Fibroblast of lung (primary cell): ENCODE measurements around the gene SDCBP2. TPM values are rescaled to one million over a fixed set of nuclear protein-coding genes. Genes with fewer than 3 reads are reported as not detected.
A peak's percentile ranks its signal among the peaks of the same experiment; 100 is the strongest.

Source experiments
- DNase-seq, 2 donors: peaks; one replicate each; pipeline versions ENCODE4 v3.0.0 to v3.0.0-alpha.2; 2010; ENCODE audit warnings: low read depth in 2 of 2
- H2AFZ ChIP-seq: 2 replicates; pipeline ENCODE4 v1.5.1; 2012; ENCODE audit warnings: low read length, control low read depth, inconsistent platforms
- H3K27ac ChIP-seq: 2 replicates; pipeline ENCODE4 v1.5.1; 2011; ENCODE audit warnings: low read length, control low read depth; ENCODE audit not compliant: insufficient read depth
- H3K27me3 ChIP-seq: 2 replicates; pipeline ENCODE4 v1.5.1; 2011; ENCODE audit warnings: mild to moderate bottlenecking, low read length; ENCODE audit not compliant: control insufficient read depth, insufficient read depth
- H3K36me3 ChIP-seq: 2 replicates; pipeline ENCODE4 v1.5.1; 2011; ENCODE audit warnings: low read length; ENCODE audit not compliant: control insufficient read depth, insufficient read depth
- H3K4me1 ChIP-seq: 2 replicates; pipeline ENCODE4 v1.5.1; 2011; ENCODE audit warnings: low read length; ENCODE audit not compliant: control insufficient read depth, insufficient read depth; ENCODE audit errors: extremely low read depth
- H3K4me2 ChIP-seq: 2 replicates; pipeline ENCODE4 v1.5.1; 2011; ENCODE audit warnings: low read length, control low read depth; ENCODE audit not compliant: insufficient read depth; ENCODE audit errors: extremely low read depth
- H3K4me3 ChIP-seq, 4 experiments: fragments of 200-600 bp in 1 of 4; sonication (generic) in 1 of 4; replicated peaks in 1 of 4; 2 replicates each; pipeline ENCODE4 v1.5.1; 2011 to 2016; ENCODE audit warnings: low read length in 4 of 4, low read depth in 3 of 4, mild to moderate bottlenecking in 3 of 4, control low read depth in 2 of 4, inconsistent platforms in 1 of 4, mixed read lengths in 1 of 4; ENCODE audit not compliant: insufficient read depth in 1 of 4; ENCODE audit errors: control extremely low read depth in 1 of 4
- H3K79me2 ChIP-seq: 2 replicates; pipeline ENCODE4 v1.5.1; 2012; ENCODE audit warnings: mild to moderate bottlenecking, low read length, inconsistent platforms; ENCODE audit not compliant: control insufficient read depth, insufficient read depth
- H3K9ac ChIP-seq: 2 replicates; pipeline ENCODE4 v1.5.1; 2011; ENCODE audit warnings: mild to moderate bottlenecking, low read length, control low read depth; ENCODE audit not compliant: insufficient read depth
- H3K9me3 ChIP-seq: 2 replicates; pipeline ENCODE4 v1.5.1; 2012; ENCODE audit warnings: low read depth, low read length; ENCODE audit not compliant: control insufficient read depth, insufficient read depth
- H4K20me1 ChIP-seq: 2 replicates; pipeline ENCODE4 v1.5.1; 2011; ENCODE audit warnings: low read length; ENCODE audit not compliant: control insufficient read depth, insufficient read depth; ENCODE audit errors: extremely low read depth
- EZH2 ChIP-seq: IDR thresholded peaks from 2 replicates; pipeline ENCODE4 v1.5.1; 2012; ENCODE audit warnings: low read length, control low read depth, mild to moderate bottlenecking; ENCODE audit errors: missing control alignments
- polyA plus RNA-seq, 2 donors: library from polyadenylated mRNA; depleted of rRNA in 1 of 2; stranded (reverse) in 1 of 2; unstranded in 1 of 2; fragments of >200 nt; gene quantifications; 2 replicates each; pipeline ENCODE4 v1.2.1, GENCODE V29; 2011 to 2012; ENCODE audit warnings: missing spikeins in 1 of 2
- total RNA-seq: library from RNA; depleted of rRNA; stranded (reverse); fragments of >200 nt; gene quantifications from 2 replicates; pipeline ENCODE4 v1.2.1, GENCODE V29; 2014
- TF ChIP-seq, protein P1 (sequence below), 2 donors: IDR thresholded peaks in 1 of 2; conservative IDR thresholded peaks in 1 of 2; 1 replicate in 1 of 2; 2 replicates in 1 of 2; pipeline ENCODE4 v1.5.1; 2011 to 2012; ENCODE audit warnings: low read length in 2 of 2, control low read depth in 1 of 2, inconsistent platforms in 1 of 2, low read depth in 1 of 2, mild to moderate bottlenecking in 1 of 2

The SDCBP2 gene
- total and polyA plus RNA-seq, 2 donors (not counting 1 experiment from before 2014, with no cell fraction given) = 0.78 to 2.1 TPM

DNA sequence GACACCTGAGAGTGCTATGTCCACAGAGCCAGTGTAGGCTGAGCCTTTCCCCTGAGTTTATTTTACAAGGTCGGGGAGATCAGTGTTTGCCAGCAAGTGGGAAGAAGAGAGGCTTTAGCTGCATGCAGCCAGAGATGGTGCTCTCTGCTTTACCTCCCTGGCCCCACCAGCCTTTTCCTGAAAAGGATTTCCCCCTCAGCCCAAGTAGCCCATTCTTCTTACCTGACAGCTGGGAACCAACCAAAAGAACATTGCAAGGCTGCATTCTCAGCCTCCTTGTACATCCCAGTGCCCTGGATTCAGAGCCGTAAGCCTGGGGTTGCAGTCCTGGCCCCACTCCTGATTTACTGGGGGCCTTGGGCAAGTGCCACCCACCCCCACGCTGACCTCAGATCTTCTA, 46.0 kb downstream of the SDCBP2 start:
- peaks cover 2% of the 10 kb centered on the region for H4K20me1 ChIP-seq
- H3K4me1 ChIP-seq = peaks cover 3% of the 10 kb centered on the region
- no peak for TF ChIP-seq EZH2
- TF ChIP-seq, protein P1, sequence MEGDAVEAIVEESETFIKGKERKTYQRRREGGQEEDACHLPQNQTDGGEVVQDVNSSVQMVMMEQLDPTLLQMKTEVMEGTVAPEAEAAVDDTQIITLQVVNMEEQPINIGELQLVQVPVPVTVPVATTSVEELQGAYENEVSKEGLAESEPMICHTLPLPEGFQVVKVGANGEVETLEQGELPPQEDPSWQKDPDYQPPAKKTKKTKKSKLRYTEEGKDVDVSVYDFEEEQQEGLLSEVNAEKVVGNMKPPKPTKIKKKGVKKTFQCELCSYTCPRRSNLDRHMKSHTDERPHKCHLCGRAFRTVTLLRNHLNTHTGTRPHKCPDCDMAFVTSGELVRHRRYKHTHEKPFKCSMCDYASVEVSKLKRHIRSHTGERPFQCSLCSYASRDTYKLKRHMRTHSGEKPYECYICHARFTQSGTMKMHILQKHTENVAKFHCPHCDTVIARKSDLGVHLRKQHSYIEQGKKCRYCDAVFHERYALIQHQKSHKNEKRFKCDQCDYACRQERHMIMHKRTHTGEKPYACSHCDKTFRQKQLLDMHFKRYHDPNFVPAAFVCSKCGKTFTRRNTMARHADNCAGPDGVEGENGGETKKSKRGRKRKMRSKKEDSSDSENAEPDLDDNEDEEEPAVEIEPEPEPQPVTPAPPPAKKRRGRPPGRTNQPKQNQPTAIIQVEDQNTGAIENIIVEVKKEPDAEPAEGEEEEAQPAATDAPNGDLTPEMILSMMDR (conservative IDR thresholded peaks at IDR 0.05 in 1 of 2, IDR thresholded peaks at IDR 0.05 in 1 of 2; ENCODE audit: low read depth in 1 of 2, low read length in 2 of 2) = no peak
- no peak overlapping the region for H3K27ac ChIP-seq
- H3K27me3 ChIP-seq = no peaks in the 10 kb centered on the region
- no peak overlapping the region for H2AFZ ChIP-seq
- no peak overlapping the region for H3K9ac ChIP-seq
- no peak for DNase-seq
- H3K4me2 ChIP-seq = no peak overlapping the region
- no peaks in the 10 kb centered on the region for H3K9me3 ChIP-seq
- peaks cover 2% of the 10 kb centered on the region for H3K36me3 ChIP-seq
- no peak overlapping the region for H3K4me3 ChIP-seq
- H3K79me2 ChIP-seq = no peaks in the 10 kb centered on the region

DNA sequence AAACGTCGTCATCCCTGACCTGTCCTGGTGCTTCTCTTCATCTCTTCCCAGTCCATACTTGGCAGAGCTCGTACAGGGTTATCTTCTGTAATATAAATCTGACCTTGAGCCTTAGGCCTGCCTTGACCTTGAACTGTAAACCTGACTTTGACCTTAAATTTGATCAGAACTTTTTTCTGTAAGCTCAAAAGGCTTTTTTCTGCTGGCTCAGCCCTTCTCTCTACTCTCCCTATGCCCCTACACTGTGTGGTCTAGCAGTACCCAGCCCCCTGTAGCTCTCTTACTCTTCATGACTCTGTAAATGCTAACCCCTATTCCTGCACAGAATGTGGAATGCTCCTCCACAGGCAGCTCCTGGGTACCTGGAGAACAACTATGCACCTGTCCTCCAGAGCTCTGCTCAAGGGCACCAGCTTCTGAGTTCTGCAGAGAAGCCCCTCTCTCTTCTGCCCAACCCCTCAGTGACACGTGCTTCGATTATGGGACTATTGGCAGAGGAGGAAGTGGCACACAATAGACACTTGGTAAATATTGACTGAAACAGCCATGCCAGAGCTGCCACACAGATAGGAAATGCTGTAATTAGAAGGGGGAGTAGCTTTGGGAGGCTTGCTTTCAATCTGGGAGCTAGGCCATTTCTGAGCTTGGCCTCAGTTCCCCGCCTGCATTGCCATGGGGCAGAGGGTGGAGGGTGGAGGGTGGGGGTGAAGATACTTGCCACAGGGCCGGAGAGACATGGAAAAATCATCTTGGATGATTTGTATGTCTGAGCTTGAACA, 47.5 kb downstream of the SDCBP2 start:
- H3K36me3 ChIP-seq = peaks cover 2% of the 10 kb centered on the region
- H3K9ac ChIP-seq = no peak overlapping the region
- H4K20me1 ChIP-seq = peaks cover 2% of the 10 kb centered on the region
- no peak overlapping the region for H2AFZ ChIP-seq
- no peak for DNase-seq
- H3K9me3 ChIP-seq = no peaks in the 10 kb centered on the region
- H3K4me1 ChIP-seq = peaks cover 3% of the 10 kb centered on the region
- H3K4me2 ChIP-seq = no peak overlapping the region
- H3K27me3 ChIP-seq = no peaks in the 10 kb centered on the region
- TF ChIP-seq, protein P1 (conservative IDR thresholded peaks at IDR 0.05 in 1 of 2, IDR thresholded peaks at IDR 0.05 in 1 of 2; ENCODE audit: low read depth in 1 of 2, low read length in 2 of 2) = no peak
- TF ChIP-seq EZH2 = no peak
- peaks cover 3% of the 10 kb centered on the region for H3K79me2 ChIP-seq
- no peak overlapping the region for H3K27ac ChIP-seq
- H3K4me3 ChIP-seq = no peak overlapping the region

DNA sequence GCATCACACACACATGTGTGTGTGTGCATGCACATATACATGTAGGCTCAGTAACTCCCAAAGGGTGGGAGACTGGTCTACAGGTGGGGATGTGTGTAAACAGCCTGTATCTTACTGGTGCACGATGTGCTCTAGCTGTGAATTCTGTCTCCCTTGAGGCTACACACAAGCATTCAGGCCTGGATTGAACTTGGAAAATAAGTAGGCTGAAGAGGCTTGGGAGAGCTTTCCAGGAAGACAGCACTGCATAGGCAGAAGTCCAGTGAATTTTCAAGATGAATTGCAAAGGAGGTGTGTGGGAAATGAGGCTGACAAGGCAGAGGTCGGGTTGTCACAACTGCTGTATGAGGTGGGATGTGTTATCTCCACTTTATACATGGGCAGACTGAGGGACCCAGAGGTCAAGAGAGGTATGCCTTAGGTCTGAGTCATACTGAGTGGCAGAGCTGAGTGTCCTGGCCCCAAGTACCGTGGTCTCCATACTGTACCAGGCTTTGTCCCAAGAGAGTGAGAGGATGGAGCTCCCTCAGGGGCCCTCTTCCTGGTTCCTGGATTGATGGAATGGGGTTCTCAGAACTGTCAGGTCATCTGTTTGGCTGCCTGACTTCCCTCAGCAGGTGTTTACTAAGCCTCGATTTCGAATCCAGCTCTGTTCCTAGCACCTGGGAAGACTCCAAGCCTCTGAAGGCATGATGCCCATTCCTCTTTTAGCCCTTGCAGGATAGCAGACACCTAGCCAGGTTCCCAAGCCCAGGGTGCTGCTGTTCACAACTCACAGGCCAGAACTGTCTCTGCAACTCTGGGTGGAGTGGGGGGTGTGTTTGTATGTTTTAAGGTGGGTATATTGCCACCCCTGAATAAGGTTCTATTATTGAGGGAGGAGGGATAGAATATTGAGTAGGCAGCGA, 48.5 kb downstream of the SDCBP2 start:
- Histone ChIP-seq H3K27ac (no peak overlapping the region), H2AFZ (no peak overlapping the region), H3K79me2 (peaks cover 3% of the 10 kb centered on the region), H3K9ac (no peak overlapping the region), H4K20me1 (peaks cover under 1% of the 10 kb centered on the region), H3K4me3 (no peak overlapping the region), H3K4me2 (no peak overlapping the region), H3K4me1 (peaks cover 3% of the 10 kb centered on the region), H3K36me3 (peaks cover 2% of the 10 kb centered on the region), H3K9me3 (no peaks in the 10 kb centered on the region), H3K27me3 (no peaks in the 10 kb centered on the region)
- TF ChIP-seq, protein P1 (conservative IDR thresholded peaks at IDR 0.05 in 1 of 2, IDR thresholded peaks at IDR 0.05 in 1 of 2; ENCODE audit: low read depth in 1 of 2, low read length in 2 of 2) = no peak
- no peak for TF ChIP-seq EZH2
- DNase-seq = peak in 1 of 2 donors; percentile 17
